LNCAP (cell line): Measurements from ENCODE around the gene BCL2.

Source experiments
- TF ChIP-seq, protein P1 (sequence below): fragments of 450-650 bp; IDR thresholded peaks from 2 replicates; pipeline ENCODE4 v1.5.1; 2017; ENCODE audit warnings: mild to moderate bottlenecking

BCL2 gene

DNA sequence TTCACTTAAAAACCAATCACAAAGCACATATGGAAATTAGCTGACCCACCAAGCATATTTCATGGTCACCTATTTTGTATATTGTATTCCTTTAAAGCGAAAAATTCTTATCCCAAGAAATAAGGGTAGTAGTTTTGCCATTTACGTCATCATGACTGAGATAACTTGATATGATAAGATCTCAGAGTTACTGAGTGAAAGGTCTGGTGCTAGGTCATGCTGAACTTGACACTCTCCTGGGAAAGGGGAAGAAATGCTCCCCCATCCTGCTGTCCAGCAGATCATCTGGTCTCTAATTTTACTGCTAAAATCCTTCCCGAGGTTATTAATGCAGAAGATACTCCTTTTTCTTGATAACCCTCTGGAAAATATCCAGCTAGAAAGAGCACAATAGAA is 78.3 kb downstream of the BCL2 start:
- TF ChIP-seq, protein P1, sequence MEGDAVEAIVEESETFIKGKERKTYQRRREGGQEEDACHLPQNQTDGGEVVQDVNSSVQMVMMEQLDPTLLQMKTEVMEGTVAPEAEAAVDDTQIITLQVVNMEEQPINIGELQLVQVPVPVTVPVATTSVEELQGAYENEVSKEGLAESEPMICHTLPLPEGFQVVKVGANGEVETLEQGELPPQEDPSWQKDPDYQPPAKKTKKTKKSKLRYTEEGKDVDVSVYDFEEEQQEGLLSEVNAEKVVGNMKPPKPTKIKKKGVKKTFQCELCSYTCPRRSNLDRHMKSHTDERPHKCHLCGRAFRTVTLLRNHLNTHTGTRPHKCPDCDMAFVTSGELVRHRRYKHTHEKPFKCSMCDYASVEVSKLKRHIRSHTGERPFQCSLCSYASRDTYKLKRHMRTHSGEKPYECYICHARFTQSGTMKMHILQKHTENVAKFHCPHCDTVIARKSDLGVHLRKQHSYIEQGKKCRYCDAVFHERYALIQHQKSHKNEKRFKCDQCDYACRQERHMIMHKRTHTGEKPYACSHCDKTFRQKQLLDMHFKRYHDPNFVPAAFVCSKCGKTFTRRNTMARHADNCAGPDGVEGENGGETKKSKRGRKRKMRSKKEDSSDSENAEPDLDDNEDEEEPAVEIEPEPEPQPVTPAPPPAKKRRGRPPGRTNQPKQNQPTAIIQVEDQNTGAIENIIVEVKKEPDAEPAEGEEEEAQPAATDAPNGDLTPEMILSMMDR = no peak

DNA sequence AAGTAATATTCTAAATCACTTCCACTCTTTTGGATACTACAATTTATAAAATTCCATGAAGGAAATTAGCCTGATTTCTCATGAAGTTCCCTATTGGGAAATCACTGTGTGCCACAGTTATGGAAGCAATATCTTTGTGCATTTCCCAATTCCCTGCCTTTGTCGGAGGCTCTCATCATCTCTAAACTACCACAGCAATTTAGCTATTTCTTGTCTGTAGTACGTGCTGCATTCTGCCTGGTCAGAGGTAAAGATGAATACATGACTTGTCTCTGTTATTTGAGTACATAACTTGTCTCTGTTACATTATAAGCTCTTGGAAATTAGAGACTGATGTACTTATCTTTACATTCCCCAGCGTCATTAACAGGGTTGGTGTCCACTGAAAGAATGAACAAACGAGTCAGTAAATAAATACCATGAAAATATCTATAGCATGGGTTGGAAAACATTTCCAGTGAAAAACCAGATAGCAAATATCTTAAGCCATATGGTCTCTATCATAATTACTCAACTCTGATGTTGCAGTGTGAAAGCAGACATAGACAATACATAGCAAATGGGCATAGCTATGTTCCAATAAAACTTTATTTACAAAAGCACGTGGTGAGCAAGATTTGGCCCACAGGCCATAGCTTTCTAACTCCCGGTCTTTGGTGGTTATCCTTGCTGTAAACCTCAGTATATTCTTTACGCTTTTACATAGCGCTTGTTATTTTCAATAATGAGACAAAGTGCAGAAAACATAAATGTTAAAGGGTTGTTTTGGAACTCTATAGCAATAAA is 78.8 kb downstream of the BCL2 start:
- TF ChIP-seq, protein P1 = no peak

DNA sequence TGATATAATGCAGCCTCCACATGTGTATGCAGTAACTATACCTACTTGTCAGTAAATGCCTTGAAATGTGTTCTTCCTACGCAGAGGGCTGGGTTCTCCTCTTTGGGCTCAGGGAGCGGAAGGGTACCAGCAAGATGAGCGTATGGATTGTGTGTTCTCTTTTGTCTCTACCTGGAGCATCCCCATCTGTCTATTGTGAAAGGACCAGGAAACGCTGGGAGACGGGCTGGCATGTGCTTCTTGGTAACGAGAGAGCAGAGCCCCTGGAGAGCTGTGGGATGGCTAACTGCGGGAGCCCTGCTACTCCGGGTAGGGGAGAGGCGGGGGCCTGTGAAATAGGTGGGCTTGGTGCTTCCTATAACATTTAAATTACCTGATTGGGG is 80.9 kb downstream of the BCL2 start:
- TF ChIP-seq, protein P1 = no peak

DNA sequence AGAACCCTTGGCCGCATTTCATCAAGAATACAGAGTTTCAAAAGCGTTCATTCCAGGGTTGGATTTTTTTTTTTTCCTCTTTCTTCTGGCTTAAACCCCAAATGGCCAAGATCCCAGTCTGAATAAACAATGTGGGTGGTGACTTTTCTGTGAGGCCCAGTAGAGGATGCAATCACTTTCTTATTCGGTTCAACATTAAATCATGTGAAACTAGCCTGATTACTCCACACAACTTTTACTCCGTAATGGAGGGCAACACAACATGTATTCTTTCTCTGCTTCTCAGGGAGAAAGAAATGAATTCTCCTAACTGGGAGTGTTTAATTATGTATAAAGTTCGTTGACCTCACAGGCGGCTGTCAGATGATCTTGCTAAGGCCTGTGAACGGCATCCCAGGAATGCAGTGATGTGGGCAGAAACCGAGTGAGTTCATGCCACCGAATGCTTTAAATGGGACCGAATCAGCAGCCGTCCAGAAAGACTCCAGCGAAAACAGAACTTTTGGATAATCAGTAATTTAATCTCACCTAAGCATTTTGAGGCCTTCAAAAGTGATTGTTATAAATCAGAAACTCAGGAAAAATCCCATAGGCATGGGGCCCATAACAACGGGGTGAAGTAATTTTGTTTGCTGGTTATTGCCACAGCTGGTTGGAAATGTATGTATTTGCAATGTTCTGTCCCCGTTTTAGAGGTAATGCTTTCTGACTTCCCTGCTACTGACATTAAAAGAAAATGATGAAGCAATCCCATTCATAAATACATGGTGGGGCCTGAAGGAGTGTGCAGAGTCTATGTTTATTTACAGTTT is 81.5 kb downstream of the BCL2 start:
- TF ChIP-seq, protein P1 = no peak

DNA sequence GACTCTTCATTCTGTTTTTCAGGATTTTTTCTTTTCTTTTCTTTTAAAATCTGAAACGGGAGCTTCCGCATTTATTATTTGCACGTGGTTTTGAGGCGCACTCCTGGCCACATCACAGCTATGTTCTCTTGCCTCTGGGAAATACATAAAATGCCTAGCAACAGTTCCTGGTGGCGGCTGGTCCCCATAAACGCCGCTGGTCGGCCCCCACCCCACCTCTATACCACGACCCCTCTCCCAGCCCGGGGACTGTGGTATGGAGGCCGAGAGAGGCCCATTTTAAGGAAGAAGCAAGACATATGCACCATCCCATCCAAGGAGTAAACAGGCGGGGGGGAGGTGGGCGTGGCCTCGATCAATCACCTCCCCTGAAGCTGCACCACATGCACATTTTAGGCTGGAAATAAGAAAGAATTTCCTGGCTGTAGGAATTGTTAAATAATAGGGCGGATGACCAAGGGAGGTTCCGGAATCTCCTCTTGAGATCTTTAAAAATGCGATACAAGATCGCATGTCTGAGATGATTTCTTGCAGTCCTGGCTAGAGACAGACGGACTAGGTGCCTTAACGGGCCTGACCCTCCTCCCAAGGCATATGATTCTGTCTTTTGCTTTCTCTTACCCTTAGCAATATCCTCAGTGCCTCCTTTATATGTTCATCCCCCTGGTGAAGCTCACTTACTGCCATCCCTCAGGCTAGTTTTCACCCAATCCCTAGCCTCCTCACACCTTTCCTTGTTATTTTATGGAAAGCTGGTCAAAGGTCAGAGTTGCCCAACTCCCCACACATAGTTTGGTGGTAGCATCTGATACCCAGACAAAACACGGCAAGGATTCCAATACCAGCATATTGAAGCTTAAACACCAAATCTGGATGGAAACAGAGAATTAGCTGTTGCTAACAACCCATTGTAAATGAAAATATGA is 82.4 kb downstream of the BCL2 start:
- TF ChIP-seq, protein P1 = no peak

DNA sequence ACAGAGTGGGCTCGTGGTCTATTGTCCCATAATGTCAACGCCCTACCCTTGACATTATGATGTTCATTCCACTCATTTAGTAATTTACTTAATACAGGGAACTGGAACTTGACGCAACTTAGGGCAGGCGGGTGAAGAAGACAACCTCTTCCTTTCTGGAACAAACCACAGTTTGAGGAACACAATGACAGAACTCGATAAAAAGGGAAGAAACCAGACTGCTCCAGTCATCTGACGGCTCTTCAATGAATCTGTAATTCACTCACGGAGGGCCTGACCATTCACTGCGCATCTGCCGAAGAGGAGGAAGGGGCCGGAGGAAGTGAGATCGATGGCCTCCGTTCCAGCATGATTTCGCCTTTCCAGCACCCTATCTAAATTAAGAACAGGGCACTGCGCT is 83.2 kb downstream of the BCL2 start:
- TF ChIP-seq, protein P1 = no peak

DNA sequence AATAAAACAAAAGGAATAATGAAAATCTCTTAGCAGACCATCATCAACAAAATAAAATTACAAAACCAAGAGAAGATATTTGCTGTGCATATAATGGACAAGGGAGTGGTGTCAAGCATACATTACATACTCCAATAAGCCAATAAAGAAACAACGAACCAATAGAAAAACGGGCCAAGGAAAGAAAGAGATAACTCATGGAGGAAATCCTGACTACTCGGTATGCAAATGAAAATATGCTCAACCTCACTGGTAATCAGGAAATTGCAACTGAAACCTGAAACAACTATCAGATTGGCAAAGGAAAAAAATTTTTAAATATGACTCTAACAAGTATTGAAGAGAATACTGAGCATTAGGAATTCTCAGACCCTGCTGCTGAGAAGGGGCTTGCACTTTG is 84.7 kb downstream of the BCL2 start:
- TF ChIP-seq, protein P1 = no peak
